ENCODE data around the gene NRXN3. TPM values are rescaled to one million over a fixed set of nuclear protein-coding genes. Genes with fewer than 3 reads are reported as not detected.

The NRXN3 gene
- total RNA-seq, 5 donors from 2014 or later (not counting 1 experiment from before 2014, with no cell fraction given), result not detected

DNA sequence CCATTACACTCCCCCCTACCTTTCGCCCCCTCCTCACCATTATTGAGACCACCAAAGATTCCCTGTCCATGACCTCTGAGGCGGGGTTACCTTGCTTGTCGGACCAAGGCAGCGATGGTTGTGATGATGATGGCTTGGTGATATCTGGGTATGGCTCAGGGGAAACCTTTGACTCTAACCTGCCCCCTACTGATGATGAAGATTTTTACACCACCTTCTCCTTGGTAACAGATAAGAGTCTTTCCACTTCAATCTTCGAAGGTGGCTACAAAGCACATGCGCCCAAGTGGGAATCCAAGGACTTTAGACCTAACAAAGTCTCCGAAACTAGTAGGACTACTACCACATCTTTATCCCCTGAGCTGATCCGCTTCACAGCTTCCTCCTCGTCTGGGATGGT, 1690.9 kb downstream of the NRXN3 start:
- Histone ChIP-seq H3K27me3 (replicated peaks in 1 of 2; ENCODE audit: control insufficient read depth in 2 of 2, extremely low read depth in 1 of 2, insufficient read depth in 2 of 2, low read length in 1 of 2) (no peaks in the 10 kb centered on the region), H3K4me1 (ENCODE audit: control insufficient read depth in 1 of 2, extremely low read depth in 1 of 2, insufficient read depth in 2 of 2, low read length in 2 of 2) (no peaks in the 10 kb centered on the region), H3K4me3 (ENCODE audit: control insufficient read depth in 1 of 2, extremely low read depth in 1 of 2, low read length in 1 of 2) (no peak overlapping the region), H3K9me3 (no peaks in the 10 kb centered on the region), H3K27ac (ENCODE audit: low read length) (no peak overlapping the region), H3K36me3 (ENCODE audit: control insufficient read depth in 2 of 2, extremely low read depth in 1 of 2, insufficient read depth in 1 of 2, low read length in 1 of 2) (no peaks in the 10 kb centered on the region)
- Mint-ChIP-seq H3K4me1 (no peaks in the 10 kb centered on the region), H3K27me3 (no peaks in the 10 kb centered on the region), H3K4me3 (no peak overlapping the region), H3K36me3 (no peaks in the 10 kb centered on the region), H3K27ac (no peak overlapping the region), H3K9me3 (peaks cover under 1 to 11% (median 3%) of the 10 kb centered on the region in 3 donors)
- ATAC-seq (replicated peaks in 1 of 4) (no peak), DNase-seq (no peak)
- WGBS (ENCODE audit: insufficient coverage), result 86% methylated on average over 5 of the region's 9 CpGs
- CTCF ChIA-PET, result no interaction called here
- POLR2A ChIA-PET, result no interaction called here

DNA sequence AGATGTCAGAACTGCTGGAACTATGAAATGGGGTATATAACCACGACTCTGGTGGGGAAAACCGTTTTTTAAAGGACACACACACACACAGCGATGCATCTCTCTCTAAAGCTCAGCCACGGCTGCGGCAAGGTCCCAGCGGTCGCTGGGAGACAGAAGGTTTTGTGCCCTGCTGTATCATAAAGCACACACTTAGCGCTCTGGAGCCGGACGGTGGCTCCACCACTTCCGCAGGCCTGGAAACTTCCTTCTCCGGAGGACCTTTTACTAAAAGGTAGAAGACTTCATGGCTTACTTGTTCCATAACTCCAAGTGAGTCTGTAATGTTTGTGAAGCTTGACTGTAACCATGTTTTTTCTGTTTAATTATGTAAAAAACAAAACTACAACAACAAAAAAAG, 1691.9 kb downstream of the NRXN3 start:
- Mint-ChIP-seq H3K9me3 (peaks cover 3 to 16% (median 3%) of the 10 kb centered on the region in 3 donors), H3K36me3 (no peaks in the 10 kb centered on the region), H3K4me1 (no peaks in the 10 kb centered on the region), H3K4me3 (no peak overlapping the region), H3K27ac (no peak overlapping the region), H3K27me3 (no peaks in the 10 kb centered on the region)
- ChIA-PET POLR2A (no interaction called here), CTCF (interaction anchor here in 1 of 2 donors (0.5 kb wide), 1 partner anchor 17 kb away, joined by 5 read pairs; no protein-coding TSS in a partner anchor)
- Histone ChIP-seq H3K27ac (ENCODE audit: low read length) (no peak overlapping the region), H3K4me1 (ENCODE audit: control insufficient read depth in 1 of 2, extremely low read depth in 1 of 2, insufficient read depth in 2 of 2, low read length in 2 of 2) (no peaks in the 10 kb centered on the region), H3K4me3 (ENCODE audit: control insufficient read depth in 1 of 2, extremely low read depth in 1 of 2, low read length in 1 of 2) (no peak overlapping the region), H3K36me3 (ENCODE audit: control insufficient read depth in 2 of 2, extremely low read depth in 1 of 2, insufficient read depth in 1 of 2, low read length in 1 of 2) (no peaks in the 10 kb centered on the region), H3K27me3 (replicated peaks in 1 of 2; ENCODE audit: control insufficient read depth in 2 of 2, extremely low read depth in 1 of 2, insufficient read depth in 2 of 2, low read length in 1 of 2) (no peaks in the 10 kb centered on the region), H3K9me3 (no peaks in the 10 kb centered on the region)
- WGBS (ENCODE audit: insufficient coverage), result 86% methylated on average over 9 of the region's 12 CpGs
- DNase-seq (no peak), ATAC-seq (replicated peaks in 1 of 4) (no peak)

DNA sequence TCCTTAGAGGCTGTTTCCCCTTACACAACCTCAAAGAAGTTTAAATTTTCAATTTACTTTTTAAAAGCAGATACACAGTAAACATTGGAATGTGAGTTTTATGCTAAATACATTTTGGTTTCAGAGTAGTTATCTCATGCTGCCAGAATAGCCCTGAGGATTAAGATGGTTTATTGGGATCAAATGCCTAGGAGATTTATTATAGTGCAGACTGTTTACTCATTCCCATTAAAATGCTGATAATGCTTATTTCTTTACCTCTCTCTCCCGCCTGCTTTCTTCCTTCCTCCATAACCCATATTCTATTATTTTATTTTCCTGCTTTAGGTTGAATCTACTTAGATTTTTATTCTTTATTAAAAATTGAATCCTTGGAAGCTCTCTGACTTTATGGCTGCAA, 1701.0 kb downstream of the NRXN3 start:
- WGBS (ENCODE audit: insufficient coverage), result no CpG with 5 or more reads among the region's 1 CpG
- CTCF ChIA-PET, result no interaction called here

DNA sequence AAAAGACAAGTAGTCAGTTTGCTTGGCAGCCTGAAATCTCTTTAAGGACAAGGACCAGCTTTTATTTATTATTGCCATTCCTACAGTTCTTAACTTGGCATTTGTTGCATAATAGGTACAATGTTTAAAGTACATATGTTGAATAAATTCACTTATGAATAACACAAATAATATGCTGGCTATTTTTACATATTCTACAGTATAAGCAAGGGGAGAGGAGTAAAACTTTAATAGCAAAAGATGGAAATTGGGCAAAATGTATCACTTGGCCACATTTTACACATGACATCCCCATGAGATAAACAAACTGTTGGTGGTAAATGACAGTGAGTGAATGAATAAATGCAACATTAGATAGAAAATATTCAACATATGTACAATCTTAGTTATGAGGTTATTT, 1708.1 kb downstream of the NRXN3 start:
- no peak for ATAC-seq (replicated peaks in 1 of 4)
- no peak for DNase-seq
- no peaks in the 10 kb centered on the region for H3K36me3 ChIP-seq (ENCODE audit: control insufficient read depth in 2 of 2, extremely low read depth in 1 of 2, insufficient read depth in 1 of 2, low read length in 1 of 2)
- no peaks in the 10 kb centered on the region for H3K9me3 ChIP-seq
- Mint-ChIP-seq H3K27ac (no peak overlapping the region), H3K27me3 (no peaks in the 10 kb centered on the region), H3K36me3 (no peaks in the 10 kb centered on the region), H3K4me3 (no peak overlapping the region), H3K4me1 (no peaks in the 10 kb centered on the region), H3K9me3 (peaks cover 3 to 10% (median 6%) of the 10 kb centered on the region in 3 donors)
- no peak overlapping the region for H3K27ac ChIP-seq (ENCODE audit: low read length)
- H3K27me3 ChIP-seq (replicated peaks in 1 of 2; ENCODE audit: control insufficient read depth in 2 of 2, extremely low read depth in 1 of 2, insufficient read depth in 2 of 2, low read length in 1 of 2), result no peaks in the 10 kb centered on the region
- ChIA-PET POLR2A (no interaction called here), CTCF (no interaction called here)
- H3K4me1 ChIP-seq (ENCODE audit: control insufficient read depth in 1 of 2, extremely low read depth in 1 of 2, insufficient read depth in 2 of 2, low read length in 2 of 2), result no peaks in the 10 kb centered on the region
- H3K4me3 ChIP-seq (ENCODE audit: control insufficient read depth in 1 of 2, extremely low read depth in 1 of 2, low read length in 1 of 2), result no peak overlapping the region

More for the DNA sequence above, 1701.0 kb downstream of the NRXN3 start:
- DNase-seq (no peak), ATAC-seq (replicated peaks in 1 of 4) (no peak)
- H3K36me3 ChIP-seq (ENCODE audit: control insufficient read depth in 2 of 2, extremely low read depth in 1 of 2, insufficient read depth in 1 of 2, low read length in 1 of 2), result no peaks in the 10 kb centered on the region
- H3K9me3 ChIP-seq, result no peaks in the 10 kb centered on the region
- POLR2A ChIA-PET, result no interaction called here
- no peaks in the 10 kb centered on the region for H3K4me1 ChIP-seq (ENCODE audit: control insufficient read depth in 1 of 2, extremely low read depth in 1 of 2, insufficient read depth in 2 of 2, low read length in 2 of 2)
- H3K4me3 ChIP-seq (ENCODE audit: control insufficient read depth in 1 of 2, extremely low read depth in 1 of 2, low read length in 1 of 2), result no peak overlapping the region
- Mint-ChIP-seq H3K9me3 (peaks cover 5 to 15% (median 6%) of the 10 kb centered on the region in 3 donors), H3K4me3 (no peak overlapping the region), H3K27me3 (no peaks in the 10 kb centered on the region), H3K36me3 (no peaks in the 10 kb centered on the region), H3K27ac (no peak overlapping the region), H3K4me1 (no peaks in the 10 kb centered on the region)
- no peak overlapping the region for H3K27ac ChIP-seq (ENCODE audit: low read length)
- no peaks in the 10 kb centered on the region for H3K27me3 ChIP-seq (replicated peaks in 1 of 2; ENCODE audit: control insufficient read depth in 2 of 2, extremely low read depth in 1 of 2, insufficient read depth in 2 of 2, low read length in 1 of 2)

DNA sequence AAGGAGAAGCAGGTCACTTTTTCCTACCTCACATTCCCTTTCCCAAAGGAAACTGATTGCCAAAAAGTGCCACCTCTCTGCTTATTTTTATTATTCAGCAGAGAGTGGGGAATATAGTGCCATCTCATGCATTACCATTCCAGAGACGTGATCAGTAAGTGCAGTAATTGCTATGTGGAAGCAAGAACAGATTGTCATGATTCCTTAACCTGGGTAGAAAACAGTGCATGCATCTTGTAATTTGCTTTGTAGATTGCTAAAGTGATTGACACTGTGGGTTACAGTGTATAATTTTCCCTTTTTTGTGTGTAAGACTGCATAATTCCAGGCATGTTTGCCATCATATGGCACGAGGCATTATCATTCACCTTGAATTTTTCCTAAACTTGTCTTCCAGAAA, 1708.6 kb downstream of the NRXN3 start:
- no peak overlapping the region for H3K27ac ChIP-seq (ENCODE audit: low read length)
- no peaks in the 10 kb centered on the region for H3K4me1 ChIP-seq (ENCODE audit: control insufficient read depth in 1 of 2, extremely low read depth in 1 of 2, insufficient read depth in 2 of 2, low read length in 2 of 2)
- CTCF ChIA-PET, result interaction anchor here in 1 of 2 donors (0.6 kb wide), 1 partner anchor 89 kb away, joined by 3 read pairs; no protein-coding TSS in a partner anchor
- H3K27me3 ChIP-seq (replicated peaks in 1 of 2; ENCODE audit: control insufficient read depth in 2 of 2, extremely low read depth in 1 of 2, insufficient read depth in 2 of 2, low read length in 1 of 2), result no peaks in the 10 kb centered on the region
- no peak overlapping the region for H3K4me3 ChIP-seq (ENCODE audit: control insufficient read depth in 1 of 2, extremely low read depth in 1 of 2, low read length in 1 of 2)
- POLR2A ChIA-PET, result no interaction called here
- H3K27ac Mint-ChIP-seq, result no peak overlapping the region
- H3K9me3 ChIP-seq, result no peaks in the 10 kb centered on the region
- peaks cover 6 to 10% (median 6%) of the 10 kb centered on the region in 3 donors for H3K9me3 Mint-ChIP-seq
- WGBS (ENCODE audit: insufficient coverage), result no CpG with 5 or more reads among the region's 2 CpGs
- H3K4me3 Mint-ChIP-seq, result no peak overlapping the region
- no peaks in the 10 kb centered on the region for H3K36me3 ChIP-seq (ENCODE audit: control insufficient read depth in 2 of 2, extremely low read depth in 1 of 2, insufficient read depth in 1 of 2, low read length in 1 of 2)
- no peaks in the 10 kb centered on the region for H3K36me3 Mint-ChIP-seq
- H3K27me3 Mint-ChIP-seq, result no peaks in the 10 kb centered on the region
- no peaks in the 10 kb centered on the region for H3K4me1 Mint-ChIP-seq
- ATAC-seq (replicated peaks in 1 of 4) (no peak), DNase-seq (no peak)

DNA sequence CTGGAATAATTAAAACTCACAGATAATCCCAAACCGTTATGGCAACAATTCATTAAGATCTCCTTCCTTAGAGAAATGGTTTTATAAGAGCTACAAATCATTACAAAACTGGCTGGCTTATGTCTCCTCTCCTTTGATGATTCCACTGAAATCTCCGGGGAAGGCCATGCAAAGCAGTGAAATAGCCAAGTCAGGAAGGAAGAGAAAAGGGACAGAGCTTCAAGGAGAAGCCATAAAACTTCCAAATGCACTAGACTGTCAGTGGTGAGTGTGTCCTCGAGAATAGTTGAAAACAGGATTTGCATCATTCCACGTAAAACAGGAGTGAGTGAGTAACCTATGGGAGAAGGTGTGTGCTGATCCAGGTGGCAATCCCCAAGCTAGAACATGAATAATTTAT, 1711.1 kb downstream of the NRXN3 start:
- no peak overlapping the region for H3K4me3 Mint-ChIP-seq
- CTCF ChIA-PET, result no interaction called here
- H3K27me3 ChIP-seq (replicated peaks in 1 of 2; ENCODE audit: control insufficient read depth in 2 of 2, extremely low read depth in 1 of 2, insufficient read depth in 2 of 2, low read length in 1 of 2), result no peaks in the 10 kb centered on the region
- H3K36me3 ChIP-seq (ENCODE audit: control insufficient read depth in 2 of 2, extremely low read depth in 1 of 2, insufficient read depth in 1 of 2, low read length in 1 of 2), result no peaks in the 10 kb centered on the region
- POLR2A ChIA-PET, result no interaction called here
- ATAC-seq (replicated peaks in 1 of 4), result no peak
- H3K9me3 Mint-ChIP-seq, result peaks cover 3 to 8% (median 5%) of the 10 kb centered on the region in 3 donors
- WGBS (ENCODE audit: insufficient coverage), result 14% methylated on average over 2 of the region's 4 CpGs
- H3K27ac ChIP-seq (ENCODE audit: low read length), result no peak overlapping the region
- H3K9me3 ChIP-seq, result no peaks in the 10 kb centered on the region
- H3K4me1 ChIP-seq (ENCODE audit: control insufficient read depth in 1 of 2, extremely low read depth in 1 of 2, insufficient read depth in 2 of 2, low read length in 2 of 2), result no peaks in the 10 kb centered on the region
- no peak for DNase-seq
- H3K36me3 Mint-ChIP-seq, result no peaks in the 10 kb centered on the region
- H3K27me3 Mint-ChIP-seq, result no peaks in the 10 kb centered on the region
- no peak overlapping the region for H3K4me3 ChIP-seq (ENCODE audit: control insufficient read depth in 1 of 2, extremely low read depth in 1 of 2, low read length in 1 of 2)
- no peak overlapping the region for H3K27ac Mint-ChIP-seq
- no peaks in the 10 kb centered on the region for H3K4me1 Mint-ChIP-seq

DNA sequence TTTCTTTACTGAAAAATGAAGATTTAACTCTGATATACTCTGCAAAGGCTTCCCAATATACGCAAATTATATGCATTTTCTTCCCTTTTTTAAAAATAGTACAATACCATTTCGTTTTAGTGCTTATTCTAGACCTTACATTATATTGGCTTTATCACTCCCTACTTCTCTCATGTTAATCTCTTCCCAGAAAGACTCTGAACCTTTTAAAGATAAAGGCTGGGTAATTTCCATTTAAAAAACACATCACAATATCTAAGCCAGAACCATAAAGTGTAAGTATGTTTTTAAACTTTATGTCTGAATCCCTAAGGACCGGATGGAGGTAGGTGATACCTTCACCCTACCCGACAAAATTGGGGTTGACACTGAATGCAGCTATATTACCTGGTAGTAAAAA, 1720.4 kb downstream of the NRXN3 start:
- H3K27ac Mint-ChIP-seq, result no peak overlapping the region
- no peaks in the 10 kb centered on the region for H3K36me3 Mint-ChIP-seq
- H3K4me3 Mint-ChIP-seq, result no peak overlapping the region
- peaks cover 0 to 4% (median 4%) of the 10 kb centered on the region in 3 donors for H3K9me3 Mint-ChIP-seq
- Histone ChIP-seq H3K9me3 (no peaks in the 10 kb centered on the region), H3K4me1 (ENCODE audit: control insufficient read depth in 1 of 2, extremely low read depth in 1 of 2, insufficient read depth in 2 of 2, low read length in 2 of 2) (no peaks in the 10 kb centered on the region), H3K36me3 (ENCODE audit: control insufficient read depth in 2 of 2, extremely low read depth in 1 of 2, insufficient read depth in 1 of 2, low read length in 1 of 2) (no peaks in the 10 kb centered on the region), H3K27ac (ENCODE audit: low read length) (no peak overlapping the region), H3K4me3 (ENCODE audit: control insufficient read depth in 1 of 2, extremely low read depth in 1 of 2, low read length in 1 of 2) (no peak overlapping the region), H3K27me3 (replicated peaks in 1 of 2; ENCODE audit: control insufficient read depth in 2 of 2, extremely low read depth in 1 of 2, insufficient read depth in 2 of 2, low read length in 1 of 2) (no peaks in the 10 kb centered on the region)
- no peaks in the 10 kb centered on the region for H3K27me3 Mint-ChIP-seq
- WGBS (ENCODE audit: insufficient coverage), result 100% methylated on average over 2 of the region's 4 CpGs
- CTCF ChIA-PET, result no interaction called here
- POLR2A ChIA-PET, result no interaction called here
- no peaks in the 10 kb centered on the region for H3K4me1 Mint-ChIP-seq
- DNase-seq, result no peak
- ATAC-seq (replicated peaks in 1 of 4), result no peak
